ENCODE data around the gene PPP1R11. TPM values are rescaled to one million over a fixed set of nuclear protein-coding genes. Genes with fewer than 3 reads are reported as not detected.
"Not testable (repeated sequence)": the region's sequence is repeated elsewhere in the genome, so short reads cannot be mapped to it uniquely, and the experiment has no call there.

PPP1R11 gene
- 10 to 100 TPM; 50.7 to 64.7 (median 60.2) TPM for total RNA-seq

GRCh38 chr6:30066577-30067459, at the start of gene PPP1R11:
Gene PPP1R11, plus strand, starts transcription at chr6:30067198. Its CDS starts 213 bp downstream, at chr6:30067411.
- intact Hi-C loops (cut with DNase I), result loop anchor here (5.0 to 10.0 kb wide), 2 partner anchors 35 to 122 kb away; partner anchors contain the start of gene HLA-A
- peak; percentile 99 for DNase-seq (ENCODE audit: extremely low spot score)
- Histone ChIP-seq H3K4me3 (peak within 1 kb of the TSS; percentile 68 to 79 (median 72)), H3K27ac (replicated peaks in 1 of 4) (peak within 1 kb of the TSS; percentile 82 to 89 (median 88)), H3K36me3 (peaks cover 5 to 33% (median 21%) of the 10 kb centered on the region in 4 donors), H3K27me3 (peaks cover 0 to 15% (median 10%) of the 10 kb centered on the region in 4 donors), H3K4me1 (peaks cover 28 to 53% (median 49%) of the 10 kb centered on the region in 4 donors), H3K9me3 (no peaks in the 10 kb centered on the region)
- no peak for TF ChIP-seq EP300 (IDR thresholded peaks at IDR 0.05)
- TF ChIP-seq CTCF (IDR thresholded peaks at IDR 0.05), result peak in 1 of 3 experiments; percentile 4
- TF ChIP-seq POLR2AphosphoS5 (IDR thresholded peaks at IDR 0.05), result peak; percentile 94 to 98
- peak; percentile 45 for TF ChIP-seq POLR2A (IDR thresholded peaks at IDR 0.05; ENCODE audit: low read depth)
- 0% methylated on average over 43 of the region's 46 CpGs for WGBS

DNA sequence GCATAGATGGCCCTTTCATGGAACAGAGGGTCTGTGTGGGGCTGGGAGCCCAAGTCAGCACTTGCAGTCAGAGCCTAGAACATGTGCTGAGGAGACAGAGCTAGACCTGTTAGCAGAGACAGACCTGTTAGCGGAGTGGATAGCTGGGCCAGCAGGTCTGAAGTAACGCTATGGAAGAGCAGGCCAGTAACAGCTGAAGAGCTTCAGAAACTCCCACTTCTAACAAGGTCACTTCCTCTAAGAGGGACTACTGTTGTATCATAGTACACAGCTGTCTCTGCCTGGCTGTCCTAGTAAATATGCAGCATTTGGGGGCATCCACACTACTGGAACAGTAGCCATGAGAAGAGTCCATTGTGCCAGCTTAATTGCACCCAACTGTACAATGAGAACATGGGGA, 47.2 kb upstream of the PPP1R11 start:
- WGBS, result 88% methylated on average over 2 of the region's 2 CpGs
- H3K27ac ChIP-seq (replicated peaks in 1 of 4), result no peak overlapping the region
- intact Hi-C loops (cut with DNase I), result no loop called here
- H3K36me3 ChIP-seq, result peaks cover 0 to 24% (median 11%) of the 10 kb centered on the region in 4 donors
- TF ChIP-seq CTCF (IDR thresholded peaks at IDR 0.05) (no peak), POLR2AphosphoS5 (IDR thresholded peaks at IDR 0.05) (no peak), EP300 (IDR thresholded peaks at IDR 0.05) (no peak), POLR2A (IDR thresholded peaks at IDR 0.05; ENCODE audit: low read depth) (no peak)
- no peaks in the 10 kb centered on the region for H3K27me3 ChIP-seq
- H3K4me3 ChIP-seq, result no peak overlapping the region
- H3K4me1 ChIP-seq, result no peaks in the 10 kb centered on the region
- no peaks in the 10 kb centered on the region for H3K9me3 ChIP-seq
- DNase-seq (ENCODE audit: extremely low spot score), result peak; percentile 64

DNA sequence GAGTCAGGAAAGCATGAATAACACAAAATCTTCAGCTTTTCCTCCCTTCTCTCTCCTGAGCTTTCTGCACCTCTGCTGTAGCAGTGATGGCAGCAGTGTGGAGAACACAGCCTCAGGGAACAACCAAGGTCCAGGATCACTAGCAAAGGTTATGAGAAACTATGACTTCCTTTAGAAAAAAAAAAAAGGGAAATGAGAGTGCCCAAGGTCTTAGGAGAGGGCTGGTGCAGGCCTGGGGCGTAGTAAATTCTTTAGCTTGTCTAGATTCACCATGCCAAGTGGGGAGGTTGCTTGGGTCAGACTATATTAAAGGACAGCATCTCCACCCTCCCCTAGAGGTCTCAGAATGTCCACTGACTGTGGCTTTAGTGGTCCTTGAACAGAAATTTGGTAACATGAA, 46.4 kb upstream of the PPP1R11 start:
- no peak overlapping the region for H3K4me3 ChIP-seq
- peaks cover 0 to 24% (median 11%) of the 10 kb centered on the region in 4 donors for H3K36me3 ChIP-seq
- H3K27me3 ChIP-seq, result no peaks in the 10 kb centered on the region
- 80% methylated on average over 1 of the region's 1 CpG for WGBS
- H3K27ac ChIP-seq (replicated peaks in 1 of 4), result no peak overlapping the region
- no peaks in the 10 kb centered on the region for H3K4me1 ChIP-seq
- no peak for TF ChIP-seq EP300 (IDR thresholded peaks at IDR 0.05)
- TF ChIP-seq POLR2AphosphoS5 (IDR thresholded peaks at IDR 0.05), result no peak
- TF ChIP-seq CTCF (IDR thresholded peaks at IDR 0.05), result no peak
- no peak for TF ChIP-seq POLR2A (IDR thresholded peaks at IDR 0.05; ENCODE audit: low read depth)
- intact Hi-C loops (cut with DNase I), result no loop called here
- peak; percentile 39 for DNase-seq (ENCODE audit: extremely low spot score)
- no peaks in the 10 kb centered on the region for H3K9me3 ChIP-seq

GRCh38 chr6:30022189-30022588, 44.8 kb upstream of the PPP1R11 start:
- intact Hi-C loops (cut with DNase I), result no loop called here
- no peaks in the 10 kb centered on the region for H3K4me1 ChIP-seq
- TF ChIP-seq POLR2A (IDR thresholded peaks at IDR 0.05; ENCODE audit: low read depth) (no peak), EP300 (IDR thresholded peaks at IDR 0.05) (no peak), CTCF (IDR thresholded peaks at IDR 0.05) (no peak), POLR2AphosphoS5 (IDR thresholded peaks at IDR 0.05) (no peak)
- no peak overlapping the region for H3K27ac ChIP-seq (replicated peaks in 1 of 4)
- H3K36me3 ChIP-seq, result peaks cover 0 to 24% (median 11%) of the 10 kb centered on the region in 4 donors
- H3K9me3 ChIP-seq, result no peaks in the 10 kb centered on the region
- WGBS, result 90% methylated on average over 3 of the region's 3 CpGs
- H3K27me3 ChIP-seq, result no peaks in the 10 kb centered on the region
- DNase-seq (ENCODE audit: extremely low spot score), result no peak
- H3K4me3 ChIP-seq, result no peak overlapping the region

- H3K9me3 ChIP-seq; DNase-seq (ENCODE audit: extremely low spot score); H3K4me3 ChIP-seq; H3K27ac ChIP-seq (replicated peaks in 1 of 4); intact Hi-C loops (cut with DNase I); H3K4me1 ChIP-seq; H3K27me3 ChIP-seq: not testable (repeated sequence)
- peaks cover 0 to 24% (median 11%) of the 10 kb centered on the region in 4 donors for H3K36me3 ChIP-seq
Observed at GRCh38 chr6:30022712-30023111, 44.3 kb upstream of the PPP1R11 start.

Data from esophagus muscularis mucosa (tissue), 4 donors.